ENCODE measurements around the gene PRR35. TPM values are rescaled to one million over a fixed set of nuclear protein-coding genes. Genes with fewer than 3 reads are reported as not detected.

PRR35 gene
- polyA plus RNA-seq, 1 donor, result not detected

DNA sequence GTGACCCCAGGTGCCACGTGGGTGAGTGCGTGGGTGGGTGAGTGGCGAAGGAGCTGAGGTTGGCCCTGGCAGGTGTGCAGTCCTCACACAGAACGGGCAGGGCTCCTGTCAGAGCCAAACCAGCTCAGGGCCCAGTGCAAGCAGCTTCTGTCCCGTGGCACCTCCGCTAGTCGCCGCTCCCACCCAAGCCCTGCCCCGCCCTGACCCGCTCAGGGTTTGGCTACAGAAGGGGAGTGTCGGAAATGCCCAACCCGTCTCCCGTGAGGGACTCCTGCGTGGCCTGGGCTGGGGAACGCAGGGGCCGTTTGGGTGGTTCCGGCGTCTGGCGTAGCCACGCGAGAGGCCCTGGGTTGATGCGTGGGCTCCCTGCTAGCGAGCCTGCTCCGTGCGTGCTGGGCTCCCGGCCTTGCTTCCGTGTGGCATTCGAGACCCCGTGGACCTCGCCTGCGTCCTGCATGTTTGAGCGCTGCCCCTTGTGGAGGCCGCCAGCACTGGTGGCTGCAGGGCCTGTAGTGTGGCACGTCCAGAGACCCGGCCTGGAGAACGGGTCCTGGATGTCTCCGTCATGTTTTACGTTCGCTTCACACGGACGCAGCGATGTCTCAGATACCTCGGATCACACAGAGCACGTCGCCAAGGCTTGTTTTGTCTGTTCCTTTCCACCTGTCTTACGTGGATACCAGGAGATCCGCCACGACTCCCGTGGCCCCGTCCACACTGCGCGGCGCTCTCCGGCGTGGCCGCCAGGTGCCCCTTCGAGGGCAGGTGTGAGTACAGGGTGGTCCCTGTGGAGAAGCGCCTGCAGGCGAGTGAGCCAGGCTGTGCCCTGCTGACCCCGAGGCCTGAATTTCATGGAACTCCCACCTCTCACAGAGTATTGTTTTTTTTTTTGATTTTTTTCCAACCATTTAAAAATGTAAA, 22.5 kb upstream of the PRR35 start:
- DNase-seq, result no peak
- peaks cover 41% of the 10 kb centered on the region for H3K36me3 ChIP-seq (ENCODE audit: control insufficient read depth, insufficient read depth, low read length)
- peaks cover 26% of the 10 kb centered on the region for H3K4me1 ChIP-seq (ENCODE audit: control insufficient read depth, insufficient read depth, low read length)
- 100% methylated on average over 1 of the region's 60 CpGs for WGBS (ENCODE audit: insufficient coverage, low lambda C conversion rate)
- no peak overlapping the region for H3K4me3 ChIP-seq (ENCODE audit: low read length)
- no peak overlapping the region for H3K27ac ChIP-seq (ENCODE audit: low read length)
- peaks cover 7% of the 10 kb centered on the region for H3K9me3 ChIP-seq (ENCODE audit: control insufficient read depth, low read depth, low read length)
- no peaks in the 10 kb centered on the region for H3K27me3 ChIP-seq (ENCODE audit: control insufficient read depth, insufficient read depth, low read length)

DNA sequence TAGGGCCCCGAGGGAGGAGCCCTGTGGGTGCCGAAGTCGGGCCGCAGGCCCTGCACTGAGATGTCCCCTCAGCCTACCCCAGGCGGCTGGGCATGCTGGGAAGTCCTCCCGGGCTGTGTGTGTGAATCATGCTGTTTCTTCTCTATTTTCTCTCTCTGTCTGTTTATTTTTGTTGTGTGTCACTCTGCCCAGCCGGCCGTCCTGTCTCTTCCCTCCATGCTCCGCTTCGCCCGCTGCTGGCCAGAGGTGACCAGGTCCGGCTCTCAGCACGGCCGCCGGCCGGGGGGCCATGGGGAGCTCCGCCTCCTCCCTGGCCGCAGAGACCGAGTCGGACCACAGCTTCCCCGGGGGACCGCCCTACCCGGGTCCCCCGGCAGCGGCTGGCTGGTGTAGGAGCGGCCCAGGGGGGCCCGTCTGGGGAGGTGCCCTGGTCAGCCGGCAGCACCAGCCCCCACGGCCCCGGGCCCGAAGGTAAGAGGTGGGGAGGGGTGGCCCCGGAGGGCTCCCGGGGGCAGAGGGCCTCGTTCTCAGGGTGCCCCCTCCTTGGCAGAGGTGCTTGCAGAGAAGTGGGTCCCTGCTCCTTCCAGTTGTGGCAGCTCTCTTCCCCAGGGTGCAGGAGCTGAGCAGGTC, 20.2 kb upstream of the PRR35 start:
- Histone ChIP-seq H3K4me3 (ENCODE audit: low read length) (no peak overlapping the region), H3K9me3 (ENCODE audit: control insufficient read depth, low read depth, low read length) (peaks cover 10% of the 10 kb centered on the region), H3K36me3 (ENCODE audit: control insufficient read depth, insufficient read depth, low read length) (peaks cover 41% of the 10 kb centered on the region), H3K27me3 (ENCODE audit: control insufficient read depth, insufficient read depth, low read length) (no peaks in the 10 kb centered on the region), H3K27ac (ENCODE audit: low read length) (no peak overlapping the region), H3K4me1 (ENCODE audit: control insufficient read depth, insufficient read depth, low read length) (peaks cover 29% of the 10 kb centered on the region)
- no CpG with 5 or more reads among the region's 34 CpGs for WGBS (ENCODE audit: insufficient coverage, low lambda C conversion rate)
- no peak for DNase-seq

DNA sequence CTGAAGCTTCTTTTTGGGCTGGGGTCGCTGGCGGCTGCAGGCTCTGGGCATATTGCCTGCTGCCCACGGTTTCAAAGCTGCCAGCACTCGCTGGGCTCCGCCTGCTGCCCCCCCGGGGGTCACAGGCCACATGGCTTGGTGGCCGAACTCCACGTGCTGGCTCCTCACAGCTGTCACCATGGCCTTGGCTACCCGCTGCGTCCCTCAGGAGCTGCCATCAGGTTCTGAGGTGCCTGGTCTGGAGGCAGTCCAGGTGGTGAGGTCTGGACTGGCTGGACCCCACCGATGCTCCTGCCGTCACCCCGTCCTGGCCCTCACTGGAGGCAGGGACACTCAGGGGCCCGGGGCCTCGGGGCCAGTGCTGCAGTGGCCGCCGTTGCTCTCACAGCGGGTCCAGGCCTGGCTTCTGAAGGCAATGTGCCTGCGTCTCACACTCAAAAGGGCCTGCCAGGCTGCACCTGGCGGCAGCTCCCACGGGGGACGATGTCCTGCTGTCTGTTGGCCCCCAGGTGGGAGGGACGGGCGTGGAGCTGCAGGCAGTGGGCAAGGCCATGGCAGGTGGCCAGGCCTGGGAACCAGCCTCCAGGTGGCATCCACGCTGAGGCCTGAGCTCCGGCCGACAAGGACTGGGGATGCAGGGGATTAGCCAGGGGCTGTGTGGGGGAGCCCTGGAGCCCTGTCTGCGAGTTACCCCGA, 19.4 kb upstream of the PRR35 start:
- Histone ChIP-seq H3K4me3 (ENCODE audit: low read length) (no peak overlapping the region), H3K9me3 (ENCODE audit: control insufficient read depth, low read depth, low read length) (peaks cover 10% of the 10 kb centered on the region), H3K27ac (ENCODE audit: low read length) (no peak overlapping the region), H3K27me3 (ENCODE audit: control insufficient read depth, insufficient read depth, low read length) (no peaks in the 10 kb centered on the region), H3K36me3 (ENCODE audit: control insufficient read depth, insufficient read depth, low read length) (peaks cover 44% of the 10 kb centered on the region), H3K4me1 (ENCODE audit: control insufficient read depth, insufficient read depth, low read length) (peaks cover 22% of the 10 kb centered on the region)
- WGBS (ENCODE audit: insufficient coverage, low lambda C conversion rate), result no CpG with 5 or more reads among the region's 29 CpGs
- DNase-seq, result no peak

DNA sequence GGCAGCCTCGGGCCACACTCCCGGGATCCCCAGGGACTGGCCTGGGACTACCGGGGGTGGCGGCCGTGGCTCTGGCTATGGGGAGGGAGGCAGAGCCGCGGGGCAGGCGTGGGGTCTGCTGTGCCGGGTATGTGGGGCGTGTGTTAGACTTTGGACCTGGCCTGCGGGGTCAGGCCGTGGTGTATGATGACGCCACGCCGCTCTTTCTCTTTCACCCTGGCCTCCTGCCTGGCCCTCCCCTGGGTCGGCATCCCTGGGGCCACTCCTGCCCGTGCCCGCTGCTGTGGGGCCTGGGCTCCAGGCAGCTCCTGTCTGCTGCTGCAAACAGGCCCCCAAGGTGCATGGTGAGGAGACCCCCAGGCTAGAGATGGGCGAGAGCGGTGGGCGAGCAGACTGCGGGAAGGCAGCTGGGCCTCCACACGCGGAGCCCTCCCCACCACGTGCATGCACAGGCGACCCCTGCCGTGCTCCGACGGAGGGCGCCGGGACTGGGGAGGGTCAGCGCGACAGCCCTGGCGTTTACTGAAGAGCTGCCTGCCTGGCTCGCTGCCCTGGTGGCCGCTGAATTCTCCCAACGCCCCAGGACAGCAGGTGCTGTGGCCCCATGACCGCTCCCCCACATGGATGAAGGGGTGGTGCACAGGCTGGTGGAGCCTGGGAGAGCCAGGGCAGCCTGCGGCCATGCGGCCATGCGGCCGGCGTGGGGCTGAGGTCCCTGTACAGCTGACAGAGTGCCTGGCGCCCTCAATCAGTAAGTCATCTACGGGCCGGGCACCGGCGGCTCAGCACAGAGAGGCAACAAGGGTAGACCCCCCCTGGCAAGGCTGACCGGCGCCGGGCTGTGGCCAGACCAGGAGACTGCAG, 16.7 kb upstream of the PRR35 start:
- peaks cover 29% of the 10 kb centered on the region for H3K36me3 ChIP-seq (ENCODE audit: control insufficient read depth, insufficient read depth, low read length)
- peak; percentile 86 to 92 for DNase-seq

DNA sequence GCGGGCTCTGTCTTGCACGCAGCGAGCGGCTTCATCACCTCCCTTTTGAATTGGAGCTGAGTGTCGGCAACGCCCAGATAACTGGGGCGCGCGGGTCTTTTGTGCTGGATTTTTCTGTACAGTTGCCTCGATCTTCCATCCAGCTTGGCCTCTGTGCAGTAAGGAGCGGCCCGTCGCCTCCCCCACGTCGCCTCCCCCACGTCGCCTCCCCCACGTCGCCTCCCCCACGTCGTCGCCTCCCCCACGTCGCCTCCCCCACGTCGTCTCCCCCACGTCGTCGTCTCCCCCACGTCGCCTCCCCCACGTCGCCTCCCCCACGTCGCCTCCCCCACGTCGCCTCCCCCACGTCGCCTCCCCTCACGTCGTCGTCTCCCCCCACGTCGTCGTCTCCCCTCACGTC, 15.7 kb upstream of the PRR35 start:
- H3K4me1 ChIP-seq (ENCODE audit: control insufficient read depth, insufficient read depth, low read length), result peaks cover 17% of the 10 kb centered on the region
- H3K9me3 ChIP-seq (ENCODE audit: control insufficient read depth, low read depth, low read length), result peaks cover 20% of the 10 kb centered on the region
- WGBS (ENCODE audit: insufficient coverage, low lambda C conversion rate), result 92% methylated on average over 6 of the region's 46 CpGs
- peaks cover 29% of the 10 kb centered on the region for H3K36me3 ChIP-seq (ENCODE audit: control insufficient read depth, insufficient read depth, low read length)
- no peak for DNase-seq
- H3K27ac ChIP-seq (ENCODE audit: low read length), result peak overlapping the region; percentile 79
- H3K4me3 ChIP-seq (ENCODE audit: low read length), result no peak overlapping the region
- H3K27me3 ChIP-seq (ENCODE audit: control insufficient read depth, insufficient read depth, low read length), result no peaks in the 10 kb centered on the region

More for the DNA sequence above, 16.7 kb upstream of the PRR35 start:
- 80% methylated on average over 1 of the region's 51 CpGs for WGBS (ENCODE audit: insufficient coverage, low lambda C conversion rate)
- Histone ChIP-seq H3K27ac (ENCODE audit: low read length) (peak overlapping the region; percentile 79), H3K9me3 (ENCODE audit: control insufficient read depth, low read depth, low read length) (peaks cover 14% of the 10 kb centered on the region), H3K27me3 (ENCODE audit: control insufficient read depth, insufficient read depth, low read length) (no peaks in the 10 kb centered on the region), H3K4me3 (ENCODE audit: low read length) (peak overlapping the region; percentile 11), H3K4me1 (ENCODE audit: control insufficient read depth, insufficient read depth, low read length) (peaks cover 17% of the 10 kb centered on the region)

DNA sequence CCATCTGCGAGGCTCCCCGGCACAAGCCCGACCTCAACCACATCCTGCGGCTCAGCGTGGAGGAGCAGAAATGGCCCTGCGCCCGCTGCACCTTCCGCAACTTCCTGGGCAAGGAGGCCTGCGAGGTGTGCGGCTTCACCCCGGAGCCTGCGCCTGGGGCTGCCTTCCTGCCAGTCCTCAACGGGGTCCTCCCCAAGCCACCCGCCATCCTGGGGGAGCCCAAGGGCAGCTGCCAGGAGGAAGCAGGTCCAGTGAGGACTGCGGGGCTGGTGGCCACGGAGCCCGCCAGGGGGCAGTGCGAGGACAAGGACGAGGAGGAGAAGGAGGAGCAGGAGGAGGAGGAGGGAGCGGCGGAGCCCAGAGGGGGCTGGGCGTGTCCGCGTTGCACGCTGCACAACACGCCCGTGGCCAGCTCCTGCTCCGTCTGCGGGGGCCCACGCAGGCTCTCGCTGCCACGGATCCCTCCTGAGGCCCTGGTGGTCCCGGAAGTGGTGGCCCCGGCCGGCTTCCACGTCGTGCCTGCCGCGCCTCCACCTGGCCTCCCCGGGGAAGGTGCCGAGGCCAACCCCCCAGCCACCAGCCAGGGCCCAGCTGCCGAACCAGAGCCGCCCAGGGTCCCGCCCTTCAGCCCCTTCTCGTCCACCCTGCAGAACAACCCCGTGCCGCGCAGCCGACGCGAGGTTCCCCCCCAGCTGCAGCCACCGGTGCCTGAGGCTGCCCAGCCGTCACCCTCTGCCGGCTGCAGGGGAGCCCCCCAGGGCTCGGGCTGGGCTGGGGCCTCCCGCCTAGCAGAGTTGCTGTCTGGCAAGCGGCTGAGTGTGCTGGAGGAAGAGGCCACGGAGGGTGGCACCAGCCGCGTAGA, 13.1 kb upstream of the PRR35 start:
- H3K4me1 ChIP-seq (ENCODE audit: control insufficient read depth, insufficient read depth, low read length), result peaks cover 17% of the 10 kb centered on the region
- H3K9me3 ChIP-seq (ENCODE audit: control insufficient read depth, low read depth, low read length), result peaks cover 25% of the 10 kb centered on the region
- H3K4me3 ChIP-seq (ENCODE audit: low read length), result no peak overlapping the region
- no CpG with 5 or more reads among the region's 60 CpGs for WGBS (ENCODE audit: insufficient coverage, low lambda C conversion rate)
- peak; percentile 50 to 55 for DNase-seq
- peaks cover 46% of the 10 kb centered on the region for H3K36me3 ChIP-seq (ENCODE audit: control insufficient read depth, insufficient read depth, low read length)
- H3K27me3 ChIP-seq (ENCODE audit: control insufficient read depth, insufficient read depth, low read length), result no peaks in the 10 kb centered on the region
- no peak overlapping the region for H3K27ac ChIP-seq (ENCODE audit: low read length)

DNA sequence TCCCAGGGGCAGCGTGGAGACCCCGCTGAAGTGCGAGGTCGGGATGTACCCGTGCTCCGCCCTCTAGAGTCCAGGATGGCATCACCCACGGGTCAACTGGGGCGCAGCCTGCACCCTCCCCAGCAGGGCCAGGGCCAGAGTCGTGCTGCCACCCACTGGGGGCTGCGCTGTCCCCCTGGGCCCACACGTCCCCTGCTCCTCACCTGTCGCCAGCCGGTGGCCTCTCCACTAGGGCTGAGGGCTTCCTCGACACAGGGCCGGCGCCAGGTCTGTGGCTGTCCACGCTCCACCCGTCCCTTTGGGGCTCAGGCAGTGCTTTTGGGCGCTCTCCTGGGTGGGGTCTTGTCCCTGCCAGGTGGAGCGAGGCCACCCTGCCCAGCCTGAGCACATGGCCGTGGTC, 11.6 kb upstream of the PRR35 start:
- Histone ChIP-seq H3K27me3 (ENCODE audit: control insufficient read depth, insufficient read depth, low read length) (no peaks in the 10 kb centered on the region), H3K27ac (ENCODE audit: low read length) (no peak overlapping the region), H3K4me3 (ENCODE audit: low read length) (no peak overlapping the region), H3K4me1 (ENCODE audit: control insufficient read depth, insufficient read depth, low read length) (peaks cover 8% of the 10 kb centered on the region), H3K9me3 (ENCODE audit: control insufficient read depth, low read depth, low read length) (peaks cover 25% of the 10 kb centered on the region), H3K36me3 (ENCODE audit: control insufficient read depth, insufficient read depth, low read length) (peaks cover 49% of the 10 kb centered on the region)
- DNase-seq, result no peak
- WGBS (ENCODE audit: insufficient coverage, low lambda C conversion rate), result no CpG with 5 or more reads among the region's 21 CpGs

DNA sequence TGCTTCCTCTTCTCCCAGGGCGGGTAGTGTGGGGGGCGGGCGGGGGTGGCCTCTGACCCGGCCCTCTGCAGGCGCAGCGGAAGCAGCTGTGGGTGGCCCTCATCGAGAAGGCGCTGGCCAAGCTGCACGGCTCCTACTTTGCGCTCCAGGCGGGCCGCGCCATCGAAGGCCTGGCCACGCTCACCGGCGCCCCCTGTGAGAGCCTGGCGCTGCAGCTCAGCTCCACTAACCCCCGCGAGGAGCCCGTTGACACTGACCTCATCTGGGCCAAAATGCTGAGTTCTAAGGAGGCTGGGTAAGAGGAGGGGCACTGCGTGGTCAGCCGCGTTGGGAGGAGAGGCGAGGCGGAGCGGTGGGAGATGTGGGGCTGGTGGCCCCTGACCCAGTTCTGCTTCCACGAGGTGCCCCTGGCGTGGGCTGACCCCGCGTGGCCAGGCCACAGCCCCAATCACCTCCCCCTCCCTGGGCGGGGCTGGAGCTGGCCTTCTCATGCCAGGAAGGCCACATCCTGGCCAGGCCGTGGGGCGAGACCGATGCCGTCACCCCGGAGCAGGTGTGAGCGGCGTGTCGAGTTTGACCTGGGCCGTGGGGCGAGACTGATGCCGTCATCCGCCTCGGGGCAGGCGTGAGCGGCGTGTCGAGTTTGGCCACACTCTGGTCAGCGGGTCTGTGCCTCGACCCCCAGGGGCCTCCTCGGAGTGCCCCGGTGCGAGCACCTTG, 10.5 kb upstream of the PRR35 start:
- Histone ChIP-seq H3K27ac (ENCODE audit: low read length) (no peak overlapping the region), H3K27me3 (ENCODE audit: control insufficient read depth, insufficient read depth, low read length) (no peaks in the 10 kb centered on the region), H3K9me3 (ENCODE audit: control insufficient read depth, low read depth, low read length) (peaks cover 22% of the 10 kb centered on the region), H3K36me3 (ENCODE audit: control insufficient read depth, insufficient read depth, low read length) (peaks cover 53% of the 10 kb centered on the region), H3K4me3 (ENCODE audit: low read length) (no peak overlapping the region), H3K4me1 (ENCODE audit: control insufficient read depth, insufficient read depth, low read length) (no peaks in the 10 kb centered on the region)
- no CpG with 5 or more reads among the region's 54 CpGs for WGBS (ENCODE audit: insufficient coverage, low lambda C conversion rate)
- DNase-seq, result no peak

DNA sequence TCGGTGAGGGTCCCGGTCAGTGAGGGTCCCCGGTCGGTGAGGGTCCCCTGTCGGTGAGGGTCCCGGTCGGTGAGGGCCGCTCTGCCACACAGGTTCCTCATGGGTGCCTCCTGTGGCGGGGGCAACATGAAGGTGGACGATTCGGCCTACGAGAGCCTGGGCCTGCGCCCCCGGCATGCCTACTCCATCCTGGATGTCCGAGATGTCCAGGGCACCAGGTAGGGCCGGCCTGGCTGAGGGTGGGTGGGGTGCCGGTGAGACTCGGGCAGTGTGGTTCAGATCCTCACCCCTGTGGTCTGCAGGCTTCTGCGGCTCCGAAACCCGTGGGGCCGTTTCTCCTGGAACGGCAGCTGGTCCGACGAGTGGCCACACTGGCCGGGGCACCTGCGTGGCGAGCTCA, 9.0 kb upstream of the PRR35 start:
- Histone ChIP-seq H3K36me3 (ENCODE audit: control insufficient read depth, insufficient read depth, low read length) (peaks cover 50% of the 10 kb centered on the region), H3K9me3 (ENCODE audit: control insufficient read depth, low read depth, low read length) (peaks cover 25% of the 10 kb centered on the region), H3K4me1 (ENCODE audit: control insufficient read depth, insufficient read depth, low read length) (no peaks in the 10 kb centered on the region), H3K27ac (ENCODE audit: low read length) (no peak overlapping the region), H3K27me3 (ENCODE audit: control insufficient read depth, insufficient read depth, low read length) (no peaks in the 10 kb centered on the region), H3K4me3 (ENCODE audit: low read length) (no peak overlapping the region)
- no peak for DNase-seq
- no CpG with 5 or more reads among the region's 28 CpGs for WGBS (ENCODE audit: insufficient coverage, low lambda C conversion rate)
